Panc1 (cell line): ENCODE results near the gene CDK17. TPM values are rescaled to one million over a fixed set of nuclear protein-coding genes. Genes with fewer than 3 reads are reported as not detected.

ENCODE experiments used
- ATAC-seq: fragments of 200-7000 bp; cut with Tn5 transposase; 2 replicates; pipeline ENCODE4 v1.9.1; 2020; ENCODE audit warnings: mild to moderate bottlenecking, moderate library complexity
- BruUV-seq: library from RNA; stranded (reverse); fragments of 400-500 nt; replicated peaks from 2 replicates; lab custom pipeline; 2021; lab: Mats Ljungman, UMichigan
- CTCF ChIA-PET: fragments of 300-600 bp; sonication (Branson Sonifier 250); formaldehyde crosslinking; loops from one replicate; lab custom pipeline; 2022; ENCODE audit warnings: antibody characterized with exemption; lab: Charles Lee
- POLR2A ChIA-PET: fragments of 300-600 bp; sonication (Branson Sonifier 250); formaldehyde crosslinking; loops from one replicate; lab custom pipeline; 2022; ENCODE audit warnings: antibody characterized with exemption; lab: Charles Lee
- DNase-seq: peaks from one replicate; pipeline ENCODE4 v3.0.0-alpha.2; 2010; ENCODE audit warnings: low read depth, low spot score
- H3K27ac ChIP-seq: 2 replicates; pipeline ENCODE4 v1.5.1; 2011; ENCODE audit warnings: mild to moderate bottlenecking, low read length, inconsistent platforms
- H3K27me3 ChIP-seq: fragments of 200-500 bp; sonication (Bioruptor generic); 2 replicates; pipeline ENCODE4 v1.6.0; 2014; ENCODE audit warnings: low read length, inconsistent platforms; ENCODE audit not compliant: control insufficient read depth, insufficient read depth
- H3K36me3 ChIP-seq: fragments of 200-500 bp; sonication (Bioruptor generic); 2 replicates; pipeline ENCODE4 v1.5.1; 2014; ENCODE audit warnings: inconsistent platforms, mild to moderate bottlenecking, low read length, moderate library complexity; ENCODE audit not compliant: control insufficient read depth, insufficient read depth
- H3K4me1 ChIP-seq: 2 replicates; pipeline ENCODE4 v1.5.1; 2011; ENCODE audit warnings: inconsistent platforms, mild to moderate bottlenecking, low read length, moderate library complexity; ENCODE audit not compliant: control insufficient read depth, insufficient read depth
- H3K4me3 ChIP-seq, 2 experiments: 2 replicates each; pipeline ENCODE4 v1.5.1; 2011 to 2012; ENCODE audit warnings: low read depth in 2 of 2, low read length in 2 of 2, mild to moderate bottlenecking in 2 of 2, inconsistent platforms in 1 of 2, moderate library complexity in 1 of 2
- H3K9me3 ChIP-seq: fragments of 200-500 bp; sonication (Bioruptor generic); 2 replicates; pipeline ENCODE4 v1.5.1; 2014; ENCODE audit warnings: low read depth, mild to moderate bottlenecking, inconsistent platforms, low read length, moderate library complexity; ENCODE audit not compliant: control insufficient read depth, insufficient read depth
- POLR2AphosphoS5 ChIP-seq: IDR thresholded peaks from 2 replicates; pipeline ENCODE4 v1.6.1; 2012; ENCODE audit warnings: mild to moderate bottlenecking, low read depth, low read length, moderate library complexity
- SIN3A ChIP-seq: IDR thresholded peaks from 2 replicates; pipeline ENCODE4 v1.6.1; 2012; ENCODE audit warnings: low read depth, mild to moderate bottlenecking, low read length, moderate library complexity, borderline replicate concordance; ENCODE audit not compliant: insufficient read depth
- TCF7L2 ChIP-seq: IDR thresholded peaks from 2 replicates; pipeline ENCODE4 v1.6.1; 2011; ENCODE audit warnings: mild to moderate bottlenecking, low read depth, low read length, inconsistent platforms
- in situ Hi-C: cut with HindIII; loops from 2 replicates; pipeline ENCODE4 v1.10.0; 2016; ENCODE audit warnings: low sequenced_read_pairs, low pct_unique_long_range_greater_than_20kb
- intact Hi-C: fragments of 100-400 bp; cut with micrococcal nuclease; formaldehyde crosslinking; loops from one replicate; pipeline ENCODE4 v1.10.0; 2022; ENCODE audit not compliant: unreplicated experiment
- total RNA-seq: library from RNA; stranded (reverse); gene quantifications from one replicate; pipeline ENCODE4 v1.2.1, GENCODE V29; 2021; ENCODE audit not compliant: unreplicated experiment
- TF ChIP-seq, protein P1 (sequence below), 2 experiments: IDR thresholded peaks; 2 replicates each; pipeline ENCODE4 v1.6.1; 2011 to 2012; ENCODE audit warnings: low read depth in 2 of 2, control low read depth in 1 of 2, low read length in 1 of 2, mild to moderate bottlenecking in 1 of 2, moderate library complexity in 1 of 2; ENCODE audit not compliant: insufficient read depth in 1 of 2
- TF ChIP-seq, protein P2 (sequence below): fragments of 450-650 bp; IDR thresholded peaks from 2 replicates; pipeline ENCODE4 v1.5.1; 2017; ENCODE audit warnings: mild to moderate bottlenecking

The CDK17 gene
- total RNA-seq, 1 experiment from 2014 or later, result 23.2 TPM

DNA sequence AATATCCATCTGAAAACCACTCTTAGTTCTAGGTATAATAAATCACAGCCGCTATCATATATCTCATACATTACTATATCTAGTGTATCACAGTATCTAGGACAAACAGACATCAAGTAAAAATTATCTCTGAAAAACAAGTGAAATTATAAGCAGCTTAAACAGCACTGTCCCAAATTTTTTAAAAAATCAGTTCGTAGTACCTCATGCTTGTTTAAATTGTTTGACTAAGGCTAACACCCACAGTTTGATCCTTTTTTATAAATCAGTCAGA lies 33.9 kb downstream of the CDK17 start:
- Histone ChIP-seq H3K27me3 (no peaks in the 10 kb centered on the region), H3K9me3 (no peaks in the 10 kb centered on the region), H3K27ac (no peak overlapping the region), H3K4me3 (no peak overlapping the region), H3K4me1 (peaks cover 8% of the 10 kb centered on the region), H3K36me3 (no peaks in the 10 kb centered on the region)
- DNase-seq, result no peak
- BruUV-seq, result no TSS peak
- ChIA-PET POLR2A (interaction anchor here (0.6 kb wide), 1 partner anchor 290 kb away, joined by 3 read pairs; no protein-coding TSS in a partner anchor), CTCF (no interaction called here)
- in situ Hi-C loops (no loop called here), intact Hi-C loops (no loop called here)
- TF ChIP-seq SIN3A, result no peak
- TF ChIP-seq, protein P1, sequence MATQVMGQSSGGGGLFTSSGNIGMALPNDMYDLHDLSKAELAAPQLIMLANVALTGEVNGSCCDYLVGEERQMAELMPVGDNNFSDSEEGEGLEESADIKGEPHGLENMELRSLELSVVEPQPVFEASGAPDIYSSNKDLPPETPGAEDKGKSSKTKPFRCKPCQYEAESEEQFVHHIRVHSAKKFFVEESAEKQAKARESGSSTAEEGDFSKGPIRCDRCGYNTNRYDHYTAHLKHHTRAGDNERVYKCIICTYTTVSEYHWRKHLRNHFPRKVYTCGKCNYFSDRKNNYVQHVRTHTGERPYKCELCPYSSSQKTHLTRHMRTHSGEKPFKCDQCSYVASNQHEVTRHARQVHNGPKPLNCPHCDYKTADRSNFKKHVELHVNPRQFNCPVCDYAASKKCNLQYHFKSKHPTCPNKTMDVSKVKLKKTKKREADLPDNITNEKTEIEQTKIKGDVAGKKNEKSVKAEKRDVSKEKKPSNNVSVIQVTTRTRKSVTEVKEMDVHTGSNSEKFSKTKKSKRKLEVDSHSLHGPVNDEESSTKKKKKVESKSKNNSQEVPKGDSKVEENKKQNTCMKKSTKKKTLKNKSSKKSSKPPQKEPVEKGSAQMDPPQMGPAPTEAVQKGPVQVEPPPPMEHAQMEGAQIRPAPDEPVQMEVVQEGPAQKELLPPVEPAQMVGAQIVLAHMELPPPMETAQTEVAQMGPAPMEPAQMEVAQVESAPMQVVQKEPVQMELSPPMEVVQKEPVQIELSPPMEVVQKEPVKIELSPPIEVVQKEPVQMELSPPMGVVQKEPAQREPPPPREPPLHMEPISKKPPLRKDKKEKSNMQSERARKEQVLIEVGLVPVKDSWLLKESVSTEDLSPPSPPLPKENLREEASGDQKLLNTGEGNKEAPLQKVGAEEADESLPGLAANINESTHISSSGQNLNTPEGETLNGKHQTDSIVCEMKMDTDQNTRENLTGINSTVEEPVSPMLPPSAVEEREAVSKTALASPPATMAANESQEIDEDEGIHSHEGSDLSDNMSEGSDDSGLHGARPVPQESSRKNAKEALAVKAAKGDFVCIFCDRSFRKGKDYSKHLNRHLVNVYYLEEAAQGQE (IDR thresholded peaks at IDR 0.05; ENCODE audit: insufficient read depth in 1 of 2, low read depth in 2 of 2, low read length in 1 of 2), result no peak
- TF ChIP-seq POLR2AphosphoS5, result no peak
- TF ChIP-seq, protein P2, sequence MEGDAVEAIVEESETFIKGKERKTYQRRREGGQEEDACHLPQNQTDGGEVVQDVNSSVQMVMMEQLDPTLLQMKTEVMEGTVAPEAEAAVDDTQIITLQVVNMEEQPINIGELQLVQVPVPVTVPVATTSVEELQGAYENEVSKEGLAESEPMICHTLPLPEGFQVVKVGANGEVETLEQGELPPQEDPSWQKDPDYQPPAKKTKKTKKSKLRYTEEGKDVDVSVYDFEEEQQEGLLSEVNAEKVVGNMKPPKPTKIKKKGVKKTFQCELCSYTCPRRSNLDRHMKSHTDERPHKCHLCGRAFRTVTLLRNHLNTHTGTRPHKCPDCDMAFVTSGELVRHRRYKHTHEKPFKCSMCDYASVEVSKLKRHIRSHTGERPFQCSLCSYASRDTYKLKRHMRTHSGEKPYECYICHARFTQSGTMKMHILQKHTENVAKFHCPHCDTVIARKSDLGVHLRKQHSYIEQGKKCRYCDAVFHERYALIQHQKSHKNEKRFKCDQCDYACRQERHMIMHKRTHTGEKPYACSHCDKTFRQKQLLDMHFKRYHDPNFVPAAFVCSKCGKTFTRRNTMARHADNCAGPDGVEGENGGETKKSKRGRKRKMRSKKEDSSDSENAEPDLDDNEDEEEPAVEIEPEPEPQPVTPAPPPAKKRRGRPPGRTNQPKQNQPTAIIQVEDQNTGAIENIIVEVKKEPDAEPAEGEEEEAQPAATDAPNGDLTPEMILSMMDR, result no peak
- no peak for TF ChIP-seq TCF7L2
- ATAC-seq, result no peak

DNA sequence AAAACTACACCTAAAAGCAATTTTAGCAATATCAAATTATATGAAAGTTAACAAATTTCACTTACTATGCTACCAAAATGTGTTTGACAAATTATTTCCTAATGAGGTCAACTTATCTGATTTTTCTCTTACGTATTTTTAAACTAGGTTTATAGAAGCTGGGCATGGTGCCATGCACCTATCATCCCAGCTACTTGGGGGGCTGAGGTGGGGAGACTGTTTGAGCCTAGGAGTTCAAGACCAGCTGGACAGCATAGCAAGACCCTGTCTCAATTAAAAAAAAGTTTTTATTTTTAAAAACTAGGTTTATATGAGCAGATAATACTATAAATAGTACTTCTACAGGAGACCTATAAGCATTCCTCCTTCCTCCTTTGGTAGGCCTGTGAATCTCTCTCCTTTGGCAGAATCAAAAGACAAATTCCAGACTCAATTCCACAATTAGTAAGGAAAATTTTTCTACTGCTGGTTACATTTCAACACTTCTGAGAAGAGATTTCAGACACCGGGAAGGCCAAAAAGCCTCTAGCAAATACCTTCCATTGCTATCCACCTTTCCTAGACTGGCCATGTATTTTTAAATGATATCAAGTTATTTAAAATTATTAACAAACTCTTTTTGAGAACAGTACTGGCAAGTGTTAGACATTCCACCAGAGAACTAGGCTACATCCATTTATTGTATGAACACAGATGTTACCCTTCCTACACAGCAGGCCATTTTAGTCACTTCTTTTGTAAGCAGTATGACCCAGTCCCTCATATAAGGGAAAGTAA lies 34.4 kb downstream of the CDK17 start:
- Histone ChIP-seq H3K27ac (no peak overlapping the region), H3K4me3 (no peak overlapping the region), H3K9me3 (no peaks in the 10 kb centered on the region), H3K4me1 (peaks cover 9% of the 10 kb centered on the region), H3K36me3 (no peaks in the 10 kb centered on the region), H3K27me3 (no peaks in the 10 kb centered on the region)
- ChIA-PET POLR2A (interaction anchor here (0.6 kb wide), 1 partner anchor 289 kb away, joined by 3 read pairs; no protein-coding TSS in a partner anchor), CTCF (no interaction called here)
- in situ Hi-C loops (no loop called here), intact Hi-C loops (no loop called here)
- TF ChIP-seq SIN3A, result no peak
- TF ChIP-seq TCF7L2, result no peak
- TF ChIP-seq, protein P1 (IDR thresholded peaks at IDR 0.05; ENCODE audit: insufficient read depth in 1 of 2, low read depth in 2 of 2, low read length in 1 of 2), result no peak
- TF ChIP-seq, protein P2, result no peak
- TF ChIP-seq POLR2AphosphoS5, result no peak
- ATAC-seq (no peak), DNase-seq (no peak)
- no TSS peak for BruUV-seq
